Activated CD8-positive, alpha-beta memory T cell treated with anti-CD3 and anti-CD28 coated beads for 36 hours (primary cell): ENCODE measurements around the gene EXOC6. TPM values are rescaled to one million over a fixed set of nuclear protein-coding genes. Genes with fewer than 3 reads are reported as not detected.
"Not testable (repeated sequence)": the region's sequence is repeated elsewhere in the genome, so short reads cannot be mapped to it uniquely, and the experiment has no call there.

ENCODE experiments used
- CTCF ChIA-PET: fragments of 350-600 bp; sonication (Branson Sonifier 250); formaldehyde crosslinking; loops from one replicate; lab custom pipeline; 2021; ENCODE audit warnings: antibody characterized with exemption; lab: Charles Lee
- POLR2A ChIA-PET: fragments of 350-600 bp; sonication (Branson Sonifier 250); formaldehyde crosslinking; loops from one replicate; lab custom pipeline; 2021; ENCODE audit warnings: antibody characterized with exemption; lab: Charles Lee
- total RNA-seq, 2 experiments: library from RNA; stranded (reverse); gene quantifications; one replicate each; pipeline ENCODE4 v1.2.3, GENCODE V29; 2021

Gene EXOC6
- total RNA-seq, 2 experiments from 2014 or later: 11.6 to 12.4 TPM

DNA sequence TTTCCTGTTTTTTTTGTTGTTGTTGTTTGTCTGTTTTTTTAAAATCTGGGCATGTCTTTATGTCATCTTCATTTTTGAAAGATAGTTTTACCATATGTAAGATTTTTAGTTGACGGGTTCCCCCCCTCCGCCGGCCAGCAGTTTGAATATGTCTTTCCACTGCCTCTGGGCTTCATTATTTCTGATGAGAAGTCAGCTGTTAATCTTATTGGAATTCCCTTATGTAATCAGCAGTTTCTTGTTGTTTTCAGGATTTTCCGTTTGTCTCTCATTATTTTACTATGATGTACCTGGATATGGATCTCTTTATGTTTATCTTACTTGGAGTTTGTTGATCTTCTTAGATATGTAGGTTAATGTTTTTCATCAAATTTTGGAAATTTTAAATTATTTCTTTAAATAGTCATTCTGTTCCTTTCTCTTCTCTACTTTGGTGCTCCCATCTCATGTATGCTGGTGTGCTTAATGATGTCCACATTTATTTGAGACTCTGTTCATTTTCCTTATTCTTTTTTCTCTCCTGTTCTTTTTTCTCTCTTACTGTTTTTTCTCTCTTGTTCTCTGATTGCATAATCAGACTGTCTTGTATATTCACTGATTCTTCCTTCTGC lies 9.7 kb downstream of the EXOC6 start:
- ChIA-PET CTCF (no interaction called here), POLR2A (no interaction called here)

DNA sequence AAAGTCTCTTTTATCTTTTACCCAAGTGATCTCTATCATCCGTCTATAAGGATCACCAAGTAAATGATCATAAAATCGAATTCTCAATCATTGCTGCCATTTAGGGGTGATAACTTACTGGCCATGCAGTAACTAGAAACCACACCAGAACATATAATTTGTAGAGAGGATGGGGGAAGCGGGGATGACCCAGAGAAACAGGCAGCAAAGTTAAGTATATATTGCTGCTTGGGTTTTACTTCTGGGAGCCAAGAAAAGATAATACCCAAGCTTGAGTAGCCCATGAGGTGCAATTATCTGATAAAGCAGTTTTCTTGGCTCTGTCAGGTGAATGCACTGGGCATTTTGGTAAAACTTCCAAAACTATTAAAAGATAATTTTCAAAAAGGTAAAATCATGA lies 18.9 kb downstream of the EXOC6 start:
- POLR2A ChIA-PET: no interaction called here

DNA sequence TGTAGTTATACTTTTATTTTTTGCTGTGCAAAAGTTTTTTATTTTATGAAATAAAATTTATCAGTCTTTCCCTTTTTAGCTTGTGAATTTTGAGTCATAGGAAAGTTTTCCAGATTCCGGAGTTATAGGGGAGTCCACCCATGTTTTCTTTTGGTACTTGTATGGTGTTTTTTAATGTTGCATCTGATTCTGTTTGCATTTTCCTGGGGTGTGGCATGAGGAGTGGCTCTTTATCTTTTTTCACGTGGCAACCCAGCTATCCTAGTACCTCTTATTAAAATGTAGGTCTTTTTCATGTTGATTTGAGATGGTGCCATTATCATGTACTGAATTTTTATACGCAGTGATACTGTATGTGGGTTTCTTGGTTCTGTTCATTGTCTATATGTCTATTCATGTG lies 19.7 kb downstream of the EXOC6 start:
- ChIA-PET CTCF (no interaction called here), POLR2A (no interaction called here)

More for the DNA sequence above, 18.9 kb downstream of the EXOC6 start:
- CTCF ChIA-PET: no interaction called here

DNA sequence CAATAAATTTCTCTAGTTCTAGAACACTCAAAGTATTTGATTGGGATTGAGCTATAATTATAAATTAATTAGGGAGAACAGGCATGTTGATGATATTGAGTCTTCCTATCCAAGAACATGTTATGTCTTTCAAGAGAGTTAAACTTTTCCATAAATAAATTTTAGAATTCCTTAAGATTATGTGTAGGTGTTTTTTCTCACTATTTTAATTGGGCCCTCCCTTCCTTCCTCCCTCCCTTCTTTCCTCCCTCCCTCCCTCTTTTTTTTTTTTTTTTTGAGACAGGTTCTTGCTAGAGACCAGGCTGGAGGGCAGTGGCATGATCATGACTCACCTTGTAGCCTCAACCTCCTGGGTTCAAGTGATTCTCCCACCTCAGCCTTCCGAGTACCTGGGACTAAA lies 20.2 kb downstream of the EXOC6 start:
- CTCF ChIA-PET: interaction anchor here (1.8 kb wide), 1 partner anchor 17 kb away, joined by 4 read pairs; no protein-coding TSS in a partner anchor
- POLR2A ChIA-PET: no interaction called here

DNA sequence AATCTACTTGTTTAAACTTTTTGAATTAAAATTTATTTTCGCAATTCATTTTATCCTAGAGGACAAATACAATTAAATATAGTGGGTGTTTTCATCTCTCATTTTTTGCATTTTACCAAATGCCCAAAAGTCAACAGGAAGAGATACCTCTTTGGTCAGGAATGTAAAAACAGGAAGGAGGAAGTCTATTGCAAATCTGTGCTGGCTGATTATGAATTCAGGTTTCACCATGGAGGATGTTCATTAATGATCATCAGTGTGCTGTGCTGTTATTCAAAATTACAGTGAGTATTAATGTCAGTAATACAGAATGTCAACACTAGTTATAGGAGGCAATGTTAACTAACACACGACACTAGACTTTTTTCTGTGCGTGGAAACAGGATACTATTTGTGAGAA lies 24.7 kb downstream of the EXOC6 start:
- ChIA-PET POLR2A (no interaction called here), CTCF (no interaction called here)

DNA sequence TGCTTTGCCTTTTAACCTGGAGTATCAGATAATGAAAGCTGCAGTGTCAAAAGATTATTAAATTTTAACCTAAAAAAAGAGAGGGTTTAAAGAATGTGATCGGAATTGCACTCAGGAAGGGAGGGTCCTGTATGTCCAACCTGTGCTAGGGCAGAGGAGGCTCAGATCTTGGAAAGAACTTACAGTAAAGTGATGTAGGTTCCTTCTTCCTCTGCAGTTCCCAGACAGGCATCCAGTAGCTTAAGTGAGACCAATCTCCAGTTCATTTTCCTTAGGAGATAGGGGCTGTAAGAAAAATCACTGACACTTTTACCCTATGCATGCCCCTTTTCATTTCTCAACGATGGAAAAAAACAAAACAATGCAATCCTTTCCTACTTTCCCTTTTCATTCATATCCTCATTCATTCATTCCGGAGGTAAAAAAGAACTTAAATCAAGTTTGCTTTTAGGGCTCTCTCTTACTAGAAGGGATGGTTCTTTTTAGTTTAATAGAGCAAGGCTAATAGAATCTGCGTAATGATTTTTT lies 28.3 kb downstream of the EXOC6 start:
- POLR2A ChIA-PET: no interaction called here
- CTCF ChIA-PET: no interaction called here

DNA sequence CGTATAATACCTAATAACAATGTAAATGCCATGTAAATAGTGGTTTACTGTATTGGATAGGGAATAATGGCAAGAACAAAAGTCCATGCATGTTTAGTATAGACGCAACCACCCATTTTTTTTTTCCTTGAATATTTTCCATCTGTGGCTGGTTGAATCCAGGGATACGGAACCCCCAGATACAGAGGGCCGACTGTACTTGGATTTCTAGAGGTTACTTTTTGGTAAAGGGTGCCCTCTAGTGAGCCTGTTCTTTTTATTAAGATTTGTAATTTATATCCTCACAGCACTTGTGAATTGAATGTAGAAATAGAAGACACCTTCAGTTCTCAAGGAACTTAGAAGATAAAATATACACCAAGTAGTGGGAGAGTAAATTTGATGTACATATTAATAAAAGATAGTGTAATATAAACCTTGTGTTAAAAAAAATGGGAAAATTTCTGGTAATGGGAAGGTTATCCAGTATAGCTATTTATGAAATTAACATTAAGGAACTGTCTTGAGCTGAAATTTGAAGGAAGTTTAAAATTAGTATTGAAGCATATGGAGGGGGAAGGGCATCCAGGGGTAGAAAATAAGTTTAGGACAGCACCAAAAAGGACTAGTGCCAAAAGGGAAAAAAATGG lies 32.0 kb downstream of the EXOC6 start:
- POLR2A ChIA-PET: no interaction called here
- CTCF ChIA-PET: interaction anchor here (0.7 kb wide), 1 partner anchor 37 kb away, joined by 3 read pairs; no protein-coding TSS in a partner anchor

DNA sequence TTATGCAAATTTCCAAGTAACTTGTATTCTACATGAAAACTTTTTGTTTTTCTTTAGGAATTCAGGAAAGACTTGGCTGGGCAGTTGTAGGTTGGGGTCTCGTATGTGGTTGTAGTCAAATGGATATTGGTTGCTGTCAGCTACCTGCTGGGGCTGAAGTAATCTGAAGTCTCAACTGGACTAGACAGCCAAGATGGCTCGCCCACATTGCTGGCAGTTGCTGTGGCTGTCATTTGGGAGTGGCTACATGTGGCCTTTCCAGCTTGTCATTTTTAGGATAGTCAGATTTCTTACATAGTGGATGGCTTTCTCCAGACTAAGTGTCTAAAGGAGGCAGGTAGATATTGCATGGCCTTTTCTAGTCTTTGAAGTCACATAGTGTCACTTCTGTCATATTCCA lies 32.6 kb downstream of the EXOC6 start:
- CTCF ChIA-PET: interaction anchor here (0.7 kb wide), 1 partner anchor 38 kb away, joined by 3 read pairs; no protein-coding TSS in a partner anchor
- POLR2A ChIA-PET: no interaction called here

DNA sequence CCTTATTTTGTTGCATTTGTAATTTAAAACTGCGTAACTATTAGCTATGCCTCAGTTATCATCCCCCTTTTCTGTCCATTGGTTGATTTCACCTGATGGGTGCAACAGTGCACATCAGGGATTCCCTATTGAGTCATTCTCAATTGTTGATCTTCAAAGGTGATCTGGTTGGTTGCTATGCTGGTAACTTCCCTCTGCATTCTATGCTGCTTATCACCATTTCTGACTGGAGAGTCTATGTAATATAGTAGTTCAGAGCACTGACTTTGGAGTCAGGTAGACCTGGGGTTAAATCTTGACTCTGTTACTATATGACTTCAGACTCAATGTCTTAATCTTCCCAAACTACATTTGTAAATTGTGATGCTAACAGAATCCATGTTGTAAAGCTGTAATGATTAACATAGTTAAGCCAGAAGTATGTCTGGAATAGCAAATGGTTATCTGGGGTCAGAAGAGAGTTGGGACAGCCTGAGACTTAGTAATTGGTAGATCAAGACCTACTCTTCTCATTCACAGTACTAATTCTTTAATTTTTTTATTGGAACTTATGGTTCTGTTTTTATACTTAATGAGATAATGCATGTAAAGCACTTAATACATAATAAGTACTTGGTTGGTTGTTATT lies 38.1 kb downstream of the EXOC6 start:
- ChIA-PET POLR2A (no interaction called here), CTCF (interaction anchor here (0.7 kb wide), 2 partner anchors 172 to 298 kb away, joined by 3 to 6 read pairs; no protein-coding TSS in a partner anchor)

DNA sequence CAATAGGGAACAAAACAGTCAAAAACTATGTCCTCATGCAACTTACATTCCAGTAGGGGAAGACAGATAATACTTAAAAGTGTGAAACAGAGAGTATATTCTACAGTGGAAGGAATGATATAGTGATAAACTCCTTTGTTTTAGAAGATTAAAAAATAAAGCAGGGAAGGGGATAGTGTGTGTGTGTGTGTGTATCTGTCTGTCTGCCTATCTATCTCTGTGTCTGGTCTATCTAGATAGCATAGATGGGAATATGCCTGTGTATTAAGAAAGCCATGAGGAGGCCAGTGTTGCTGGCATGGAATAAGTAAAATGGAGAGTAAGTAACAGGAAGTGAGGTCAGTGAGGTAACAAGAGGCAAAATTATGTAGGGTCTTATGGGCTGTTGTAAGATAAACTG lies 42.2 kb downstream of the EXOC6 start:
- CTCF ChIA-PET: no interaction called here
- POLR2A ChIA-PET: no interaction called here

DNA sequence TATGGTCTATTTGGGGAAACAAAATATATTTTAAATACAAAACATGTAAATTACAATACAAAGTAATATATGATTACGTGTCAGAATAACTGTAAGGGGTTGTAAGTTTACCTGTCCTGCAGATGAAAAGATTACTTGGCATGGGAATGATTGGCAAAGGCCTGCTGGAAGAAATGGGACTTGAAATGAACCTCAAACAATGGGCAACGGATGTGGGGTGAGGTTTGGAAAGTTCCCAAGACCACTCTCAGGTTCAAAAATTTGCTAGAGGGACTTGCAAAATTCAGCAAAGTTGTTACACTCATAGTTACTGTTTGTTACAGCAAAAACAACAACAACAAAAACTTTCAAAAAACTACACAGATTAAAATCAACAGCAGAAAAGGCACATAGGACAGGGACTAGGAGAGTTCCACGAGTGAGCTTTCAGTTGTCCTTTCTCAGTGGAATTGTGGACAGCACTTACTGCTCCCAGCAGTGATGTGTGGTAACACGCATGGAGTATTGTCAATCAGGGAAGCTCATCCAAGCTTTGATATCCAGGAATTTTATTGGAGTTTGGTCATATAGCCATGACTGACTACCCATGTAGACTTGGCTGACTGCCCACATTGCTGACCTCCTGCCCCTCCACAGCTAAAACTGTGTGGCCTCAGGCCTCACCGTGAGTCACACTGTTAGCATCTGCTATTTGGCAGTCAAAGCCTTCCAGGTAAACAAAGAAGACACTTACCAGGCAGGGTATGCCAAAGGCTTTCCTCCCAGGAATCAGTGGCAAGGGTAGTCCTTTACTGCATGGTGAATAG lies 43.8 kb downstream of the EXOC6 start:
- ChIA-PET CTCF (no interaction called here), POLR2A (no interaction called here)

DNA sequence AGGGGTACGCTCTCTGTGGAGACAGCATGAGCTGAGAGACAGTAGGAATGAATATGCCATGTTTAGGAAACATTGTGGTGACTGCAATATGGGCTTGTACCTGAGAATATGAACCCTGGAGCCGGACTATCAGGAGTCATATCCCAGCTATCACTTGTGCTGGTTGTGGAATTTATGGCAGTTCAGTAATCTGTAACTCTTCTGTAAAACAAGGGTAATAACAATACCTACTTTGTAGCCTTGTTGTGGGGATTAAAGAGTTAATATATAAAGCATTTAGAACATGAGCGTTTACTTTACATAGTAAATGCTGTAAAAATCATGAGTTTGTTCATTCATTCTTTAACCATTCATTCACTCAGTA lies 44.4 kb downstream of the EXOC6 start:
- CTCF ChIA-PET: no interaction called here

DNA sequence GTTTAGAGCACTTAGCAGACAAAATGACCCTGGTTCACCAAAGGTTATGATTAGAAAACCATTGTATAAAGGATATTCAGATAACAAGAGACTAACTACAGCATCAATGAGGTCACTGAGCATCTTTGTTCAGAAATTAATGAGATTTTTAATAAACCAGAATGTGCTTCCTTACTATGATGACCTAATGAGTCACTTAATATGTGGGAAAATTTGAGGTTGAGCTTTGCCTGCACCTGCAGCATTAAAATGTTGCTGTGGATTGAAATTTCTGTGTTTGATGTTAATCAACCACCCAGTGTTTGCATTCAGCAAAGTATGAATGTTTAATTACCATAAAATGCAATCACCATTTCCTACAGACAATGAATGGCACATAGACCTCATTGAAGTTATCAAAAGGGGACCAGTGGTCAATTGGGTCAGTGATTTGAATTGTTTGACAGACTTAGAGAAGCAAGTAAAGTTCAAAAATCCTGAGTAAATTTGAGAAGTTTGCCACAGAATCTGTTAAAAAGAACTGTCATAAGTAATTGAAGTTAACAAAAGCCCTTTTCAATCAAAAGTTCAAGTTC lies 45.8 kb downstream of the EXOC6 start:
- POLR2A ChIA-PET: no interaction called here
- CTCF ChIA-PET: interaction anchor here (1.4 kb wide), 1 partner anchor 9 kb away, joined by 3 read pairs; no protein-coding TSS in a partner anchor

More for the DNA sequence above, 44.4 kb downstream of the EXOC6 start:
- POLR2A ChIA-PET: no interaction called here

DNA sequence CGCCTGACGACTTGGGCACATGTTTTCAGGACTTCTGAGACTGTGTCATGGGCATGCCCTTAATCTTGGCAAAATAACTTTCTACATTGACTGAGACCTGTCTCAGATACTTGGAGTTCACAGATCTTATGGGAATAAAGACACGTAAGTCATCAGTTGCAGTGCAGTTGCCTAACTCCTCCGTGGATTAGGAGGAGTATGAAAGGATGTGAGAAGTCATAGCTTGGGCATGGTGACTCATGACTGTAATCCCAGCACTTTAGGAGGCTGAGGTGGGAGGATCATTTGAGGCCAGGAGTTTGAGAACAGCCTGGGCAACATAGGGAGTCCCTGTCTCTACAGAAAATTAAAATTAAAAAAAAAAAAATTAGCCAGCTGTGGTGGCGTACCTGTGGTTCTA lies 49.6 kb downstream of the EXOC6 start:
- ChIA-PET CTCF (no interaction called here), POLR2A (no interaction called here)

DNA sequence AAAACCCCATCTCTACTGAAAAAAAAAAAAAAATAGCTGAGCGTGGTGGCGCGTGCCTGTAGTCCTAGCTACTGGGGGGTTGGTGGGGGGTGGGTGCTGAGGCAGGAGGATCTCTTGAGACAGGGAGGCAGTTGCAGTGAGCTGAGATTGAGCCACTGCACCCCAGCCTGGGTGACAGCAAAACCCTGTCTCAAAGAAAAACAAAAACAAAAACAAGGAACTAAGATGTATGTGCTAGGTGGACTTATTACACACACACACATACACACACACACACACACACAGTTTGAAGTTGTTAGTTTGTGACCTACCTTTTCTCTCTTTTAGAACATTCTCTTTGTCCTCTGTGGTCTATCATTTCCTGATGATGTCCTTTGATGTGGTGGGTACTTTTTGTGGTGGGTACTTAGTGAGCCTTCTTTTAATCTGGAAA lies 53.5 kb downstream of the EXOC6 start:
- ChIA-PET POLR2A (interaction anchor here (0.6 kb wide), 1 partner anchor 328 kb away, joined by 3 read pairs; the partner anchor contains the start of gene IDE), CTCF (interaction anchor here (0.7 kb wide), 1 partner anchor 179 kb away, joined by 3 read pairs; no protein-coding TSS in a partner anchor)

DNA sequence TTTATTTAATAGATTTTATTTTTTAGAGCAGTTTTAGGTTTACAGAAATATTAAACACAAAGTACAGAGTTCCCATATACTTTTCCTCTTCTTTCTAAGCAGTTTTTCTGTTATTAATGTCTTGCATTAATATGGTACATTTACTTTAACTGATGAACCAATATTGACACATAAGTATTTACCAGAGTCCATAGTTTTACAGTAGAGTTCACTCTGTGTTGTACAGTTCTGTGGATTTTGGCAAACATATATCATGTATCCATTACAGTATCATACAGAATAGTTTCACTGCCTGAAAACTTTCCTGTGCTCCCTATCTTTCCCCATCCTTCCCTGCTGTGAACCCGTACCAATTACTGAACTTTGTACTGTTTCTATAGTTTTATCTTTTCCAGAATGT lies 55.3 kb downstream of the EXOC6 start:
- ChIA-PET CTCF (no interaction called here), POLR2A (no interaction called here)

DNA sequence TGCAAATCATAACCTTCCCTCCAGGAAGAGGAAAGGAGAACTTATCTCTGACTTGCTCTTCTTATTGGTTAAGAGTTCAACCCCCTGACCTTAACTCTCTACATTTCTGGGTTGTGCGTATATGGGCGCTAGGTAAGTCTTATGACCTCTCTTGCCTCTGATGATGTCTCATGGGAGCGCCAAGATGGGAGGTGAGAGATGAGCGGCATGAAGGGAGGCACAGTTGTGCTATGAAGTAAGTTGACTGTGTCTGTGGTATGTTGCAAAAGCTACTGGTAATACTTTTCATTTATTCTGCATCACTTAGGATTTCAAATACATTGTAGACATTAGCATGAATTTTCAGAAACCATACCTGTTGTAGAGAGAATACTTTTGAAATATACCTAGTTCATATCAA lies 59.0 kb downstream of the EXOC6 start:
- ChIA-PET POLR2A (no interaction called here), CTCF (no interaction called here)

DNA sequence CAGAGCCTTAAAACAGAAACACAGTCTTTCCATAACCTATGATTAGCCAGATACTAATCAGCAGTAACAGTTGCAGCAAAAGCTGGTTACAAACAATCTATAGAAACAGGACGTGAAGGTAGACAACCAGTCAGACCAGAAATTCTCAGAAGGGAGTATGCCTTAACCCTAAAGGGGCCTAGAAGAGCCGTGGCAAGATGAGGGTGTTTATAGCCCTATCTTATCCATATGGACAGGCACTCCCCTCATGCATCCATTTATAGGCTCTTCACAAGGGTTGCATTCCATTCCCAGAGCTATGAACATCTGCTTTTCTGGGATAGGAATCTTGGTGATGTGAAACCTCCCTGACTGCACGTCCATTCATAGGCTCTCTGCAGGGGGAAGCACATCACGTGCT lies 64.3 kb downstream of the EXOC6 start:
- POLR2A ChIA-PET: not testable (repeated sequence)
- CTCF ChIA-PET: interaction anchor here (0.6 kb wide), 1 partner anchor 131 kb away, joined by 4 read pairs; no protein-coding TSS in a partner anchor

DNA sequence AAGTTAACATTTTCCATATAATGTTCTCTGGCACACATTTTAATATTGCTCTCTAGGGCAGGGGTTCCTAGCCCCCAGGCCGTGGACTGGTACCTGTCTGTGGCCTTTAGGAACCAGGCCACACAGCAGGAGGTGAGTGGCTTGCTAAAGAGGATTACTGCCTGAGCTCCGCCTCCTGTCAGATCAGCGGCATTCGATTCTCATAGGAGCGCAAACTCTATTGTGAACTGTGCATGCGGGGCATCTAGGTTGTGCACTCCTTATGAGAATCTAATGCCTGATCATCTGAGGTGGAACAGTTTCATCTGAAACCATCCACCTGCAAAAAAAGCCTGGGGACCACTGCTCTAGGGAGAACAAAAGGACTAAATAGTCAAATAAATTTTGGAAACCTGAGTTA lies 65.7 kb downstream of the EXOC6 start:
- ChIA-PET CTCF (no interaction called here), POLR2A (no interaction called here)
